CD4-positive, alpha-beta T cell (primary cell): ENCODE results near the gene LTB. TPM values are rescaled to one million over a fixed set of nuclear protein-coding genes. Genes with fewer than 3 reads are reported as not detected.
A peak's percentile ranks its signal among the peaks of the same experiment; 100 is the strongest.

Experiments used
- ATAC-seq: fragments of 200-7000 bp; cut with Tn5 transposase; one replicate; pipeline ENCODE4 v1.10.0; 2022; ENCODE audit warnings: mild to moderate bottlenecking; ENCODE audit not compliant: poor library complexity
- CTCF ChIA-PET: fragments of 350-600 bp; sonication (Branson Sonifier 250); formaldehyde crosslinking; loops from one replicate; lab custom pipeline; 2021; ENCODE audit warnings: antibody characterized with exemption, inconsistent platforms; lab: Charles Lee
- POLR2A ChIA-PET: fragments of 350-600 bp; sonication (Branson Sonifier 250); formaldehyde crosslinking; loops from one replicate; lab custom pipeline; 2021; ENCODE audit warnings: antibody characterized with exemption, inconsistent platforms; lab: Charles Lee
- DNase-seq, 14 experiments: peaks; one replicate each; pipeline ENCODE4 v3.0.0-alpha.2; 2013 to 2020; ENCODE audit warnings: mixed read lengths in 2 of 14
- H3K27ac ChIP-seq, 2 donors: one replicate each; pipeline versions ENCODE4 v1.5.1 to v1.7.0; 2013; ENCODE audit warnings: low read length in 2 of 2, low read depth in 1 of 2, mild to moderate bottlenecking in 1 of 2
- H3K27me3 ChIP-seq, 2 experiments: 1 replicate in 1 of 2; 2 replicates in 1 of 2; pipeline versions ENCODE4 v1.6.1 to v1.7.0; 2013; ENCODE audit warnings: low read length in 2 of 2, control low read depth in 1 of 2, mild to moderate bottlenecking in 1 of 2, moderate library complexity in 1 of 2; ENCODE audit not compliant: insufficient read depth in 2 of 2, control insufficient read depth in 1 of 2
- H3K36me3 ChIP-seq: one replicate; pipeline ENCODE4 v1.6.1; 2013; ENCODE audit warnings: low read length, control low read depth; ENCODE audit not compliant: insufficient read depth
- H3K4me1 ChIP-seq: one replicate; pipeline ENCODE4 v1.6.1; 2013; ENCODE audit warnings: low read length, control low read depth; ENCODE audit not compliant: insufficient read depth
- H3K4me3 ChIP-seq: one replicate; pipeline ENCODE4 v1.5.1; 2013; ENCODE audit warnings: mild to moderate bottlenecking, low read length, moderate library complexity
- H3K9me3 ChIP-seq, 2 experiments: 1 replicate in 1 of 2; 2 replicates in 1 of 2; pipeline versions ENCODE4 v1.6.1 to v1.7.0; 2013; ENCODE audit warnings: low read length in 2 of 2, mild to moderate bottlenecking in 2 of 2, control low read depth in 1 of 2, moderate library complexity in 1 of 2; ENCODE audit not compliant: control insufficient read depth in 1 of 2, insufficient read depth in 1 of 2
- H3K27ac Mint-ChIP-seq: one replicate; pipeline ENCODE4 v1.8.0; 2020; ENCODE audit warnings: mixed read lengths
- H3K27me3 Mint-ChIP-seq: one replicate; pipeline ENCODE4 v1.8.0; 2021; ENCODE audit warnings: mixed read lengths
- H3K36me3 Mint-ChIP-seq: one replicate; pipeline ENCODE4 v1.8.0; 2021; ENCODE audit warnings: low read depth, mixed read lengths
- H3K4me1 Mint-ChIP-seq: one replicate; pipeline ENCODE4 v1.8.0; 2021; ENCODE audit warnings: low read depth, mixed read lengths
- H3K4me3 Mint-ChIP-seq: one replicate; pipeline ENCODE4 v1.8.0; 2020; ENCODE audit warnings: mild to moderate bottlenecking, mixed read lengths
- H3K9me3 Mint-ChIP-seq: one replicate; pipeline ENCODE4 v1.8.0; 2020; ENCODE audit warnings: mixed read lengths
- CTCF ChIP-seq: fragments of 200-600 bp; IDR thresholded peaks from one replicate; pipeline ENCODE4 v1.8.0; 2022; ENCODE audit warnings: antibody characterized with exemption, mild to moderate bottlenecking
- intact Hi-C, 2 experiments: fragments of 100-400 bp; cut with DNase I in 1 of 2; cut with micrococcal nuclease in 1 of 2; formaldehyde crosslinking; loops; one replicate each; pipeline versions ENCODE4 v1.15.1 to v1.9.0; 2023 to 2025; cut with DNase I, micrococcal nuclease
- total RNA-seq, 174 experiments: library from RNA in 2 of 174; stranded (reverse) in 2 of 174; gene quantifications; one replicate each; pipeline ENCODE4 v1.2.3 and lab custom pipeline; 2021 to 2026

The LTB gene
- total RNA-seq, 2 experiments from 2014 or later = 239 to 244 TPM

GRCh38 chr6:31585491-31585890 lies 3.3 kb upstream of the LTB start:
- peak; percentile 28 for ATAC-seq
- Histone ChIP-seq H3K4me1 (peaks cover 78% of the 10 kb centered on the region), H3K36me3 (peaks cover 9% of the 10 kb centered on the region), H3K4me3 (peak overlapping the region; percentile 32), H3K27ac (peak overlapping the region; percentile 75 to 95), H3K27me3 (no peaks in the 10 kb centered on the region), H3K9me3 (no peaks in the 10 kb centered on the region)
- intact Hi-C loops = loop anchor here in 1 of 2 experiments (10.0 kb wide), 1 partner anchor 249 kb away; no protein-coding TSS in a partner anchor
- peak; percentile 44 for TF ChIP-seq CTCF
- Mint-ChIP-seq H3K4me3 (peak overlapping the region; percentile 80), H3K9me3 (no peaks in the 10 kb centered on the region), H3K4me1 (peaks cover 78% of the 10 kb centered on the region), H3K27me3 (no peaks in the 10 kb centered on the region), H3K27ac (peak overlapping the region; percentile 85), H3K36me3 (peaks cover 25% of the 10 kb centered on the region)
- peak in 8 of 14 experiments; percentile 30 to 80 (median 56) for DNase-seq
- ChIA-PET POLR2A (interaction anchor here (0.5 to 34.9 kb wide), 6 partner anchors 1 to 1399 kb away, joined by 3 to 1160 read pairs (median 163); partner anchors contain the start of genes ATP6V1G2, BAG6, DDX39B and LST1), CTCF (interaction anchor here (1.0 to 16.9 kb wide), 5 partner anchors 10 to 68 kb away, joined by 3 to 353 read pairs (median 9); partner anchors contain the start of gene NCR3)

GRCh38 chr6:31581434-31582229 lies 592 bp downstream of the LTB start:
- Mint-ChIP-seq H3K9me3 (no peaks in the 10 kb centered on the region), H3K4me3 (peak overlapping the region; percentile 97), H3K27me3 (no peaks in the 10 kb centered on the region), H3K36me3 (peaks cover 57% of the 10 kb centered on the region), H3K4me1 (peaks cover 84% of the 10 kb centered on the region), H3K27ac (peak overlapping the region; percentile 85)
- ATAC-seq (no peak), DNase-seq (peak in 7 of 14 experiments; percentile 17 to 57 (median 29))
- Histone ChIP-seq H3K36me3 (peaks cover 41% of the 10 kb centered on the region), H3K9me3 (no peaks in the 10 kb centered on the region), H3K4me3 (peak overlapping the region; percentile 97), H3K27me3 (no peaks in the 10 kb centered on the region), H3K4me1 (peaks cover 83% of the 10 kb centered on the region), H3K27ac (peak overlapping the region; percentile 82 to 95)
- ChIA-PET CTCF (interaction anchor here (0.7 to 16.9 kb wide), 9 partner anchors 12 to 88 kb away, joined by 3 to 353 read pairs (median 8); partner anchors contain the start of genes ATP6V1G2, DDX39B, NCR3 and NFKBIL1), POLR2A (interaction anchor here (0.6 to 34.9 kb wide), 19 partner anchors 5 to 1390 kb away, joined by 3 to 1160 read pairs (median 8); partner anchors contain the start of genes ATP6V1G2, BAG6, CSNK2B and DDX39B)
- TF ChIP-seq CTCF = no peak
- intact Hi-C loops = loop anchor here (1.0 to 10.0 kb wide), 4 partner anchors 9 to 253 kb away; partner anchors contain the start of gene LTA (in 1 of the 2)

DNA sequence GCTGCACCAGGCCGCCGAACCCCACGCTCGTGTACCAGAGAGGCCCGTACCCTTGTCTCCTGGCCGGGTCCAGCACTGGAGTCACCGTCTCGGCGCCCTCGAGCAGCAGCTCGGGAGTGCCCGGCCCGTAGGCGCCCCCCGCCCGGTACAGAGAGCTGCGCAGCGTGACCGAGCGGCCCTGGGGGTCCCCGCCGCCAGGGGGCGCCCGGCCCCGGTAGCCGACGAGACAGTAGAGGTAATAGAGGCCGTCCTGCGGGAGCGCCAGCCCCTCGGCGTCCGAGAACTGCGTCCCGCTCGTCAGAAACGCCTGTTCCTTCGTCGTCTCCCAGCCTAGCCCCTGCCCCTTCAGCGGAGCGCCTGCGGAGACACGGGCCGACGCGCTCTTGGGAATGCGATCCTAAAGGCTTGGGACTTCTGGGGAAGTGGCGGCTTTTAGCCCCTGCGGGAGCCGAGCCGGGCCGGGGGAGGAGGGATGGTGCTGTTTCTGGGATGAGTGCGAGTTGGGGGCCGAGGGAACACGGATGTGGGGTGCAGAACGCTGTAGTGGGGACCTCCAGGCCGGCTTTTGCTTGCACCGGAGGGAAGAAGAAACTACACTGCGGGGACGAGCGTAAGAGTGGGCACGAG lies 1.3 kb downstream of the LTB start:
- intact Hi-C loops = loop anchor here (1.0 to 10.0 kb wide), 6 partner anchors 9 to 254 kb away; partner anchors contain the start of genes NFKBIL1 (in 2 of the 2) and LTA (in 1 of the 2)

More for the DNA sequence above, 1.3 kb downstream of the LTB start:
- ATAC-seq (peak; percentile 66), DNase-seq (peak; percentile 77 to 93 (median 90))
- H3K9me3 ChIP-seq = no peaks in the 10 kb centered on the region
- Mint-ChIP-seq H3K4me1 (peaks cover 84% of the 10 kb centered on the region), H3K36me3 (peaks cover 64% of the 10 kb centered on the region), H3K27ac (peak overlapping the region; percentile 85), H3K27me3 (no peaks in the 10 kb centered on the region), H3K4me3 (peak overlapping the region; percentile 97), H3K9me3 (no peaks in the 10 kb centered on the region)
- H3K27me3 ChIP-seq = no peaks in the 10 kb centered on the region
- peak overlapping the region; percentile 97 for H3K4me3 ChIP-seq
- H3K27ac ChIP-seq = peak overlapping the region; percentile 82 to 95
- ChIA-PET CTCF (interaction anchor here (0.6 to 16.9 kb wide), 16 partner anchors 8 to 307 kb away, joined by 3 to 353 read pairs (median 7); partner anchors contain the start of genes ATP6V1G2, DDX39B, LTA and NCR3), POLR2A (interaction anchor here (1.2 to 34.9 kb wide), 16 partner anchors 5 to 1616 kb away, joined by 3 to 1160 read pairs (median 10); partner anchors contain the start of genes ATP6V1G2, BAG6, CSNK2B and DDX39B)
- peaks cover 82% of the 10 kb centered on the region for H3K4me1 ChIP-seq
- TF ChIP-seq CTCF = peak; percentile 98
- peaks cover 41% of the 10 kb centered on the region for H3K36me3 ChIP-seq
